HEK293 (cell line): ENCODE results near the gene RPL7A.

Experiments
- CTCF ChIA-PET: fragments of 350-600 bp; formaldehyde crosslinking; extraction: SDS; loops from one replicate; lab custom pipeline; 2021; ENCODE audit warnings: antibody characterized with exemption; lab: Yijun Ruan, JAX
- POLR2A ChIA-PET: fragments of 300-600 bp; formaldehyde crosslinking; extraction: SDS; loops from one replicate; lab custom pipeline; 2020; ENCODE audit warnings: antibody characterized with exemption, inconsistent platforms; lab: Yijun Ruan, JAX
- H3K27ac ChIP-seq: fragments of 200-500 bp; sonication (Bioruptor generic); 2 replicates; pipeline ENCODE4 v1.5.1; 2014; ENCODE audit warnings: low read depth, low read length, control low read depth, inconsistent platforms; ENCODE audit errors: extremely low read depth
- H3K36me3 ChIP-seq, 2 experiments: fragments of 200-500 bp in 1 of 2; sonication (Bioruptor generic) in 1 of 2; 1 replicate in 1 of 2; 2 replicates in 1 of 2; pipeline ENCODE4 v1.5.1; 2014 to 2017; ENCODE audit warnings: inconsistent platforms in 2 of 2, low read length in 2 of 2; ENCODE audit not compliant: control insufficient read depth in 2 of 2, insufficient read depth in 1 of 2
- H3K4me1 ChIP-seq: fragments of 200-500 bp; sonication (Bioruptor generic); 2 replicates; pipeline ENCODE4 v1.5.1; 2014; ENCODE audit warnings: mild to moderate bottlenecking, low read length, inconsistent platforms; ENCODE audit not compliant: control insufficient read depth, insufficient read depth
- H3K4me3 ChIP-seq: 2 replicates; pipeline ENCODE4 v1.5.1; 2011; ENCODE audit warnings: low read depth, mild to moderate bottlenecking, control low read depth, low read length, moderate library complexity
- H3K9me3 ChIP-seq: fragments of 200-500 bp; sonication (Bioruptor generic); 2 replicates; pipeline ENCODE4 v1.5.1; 2014; ENCODE audit warnings: low read depth, low read length, inconsistent platforms; ENCODE audit not compliant: control insufficient read depth, insufficient read depth
- FEZF1 ChIP-seq: fragments of 450-650 bp; formaldehyde crosslinking; IDR thresholded peaks from 2 replicates; pipeline ENCODE4 v1.5.1; 2016; ENCODE audit warnings: missing biosample characterization, missing genetic modification characterization
- KLF10 ChIP-seq: fragments of 450-650 bp; IDR thresholded peaks from 2 replicates; pipeline ENCODE4 v1.5.1; 2018; ENCODE audit warnings: missing biosample characterization, mild to moderate bottlenecking, missing genetic modification characterization
- ZEB2 ChIP-seq: fragments of 450-650 bp; formaldehyde crosslinking; IDR thresholded peaks from 2 replicates; pipeline ENCODE4 v1.5.1; 2016; ENCODE audit warnings: missing biosample characterization, missing genetic modification characterization
- ZNF16 ChIP-seq: fragments of 450-650 bp; formaldehyde crosslinking; IDR thresholded peaks from 2 replicates; pipeline ENCODE4 v1.5.1; 2016; ENCODE audit warnings: low read depth, missing biosample characterization, missing genetic modification characterization
- ZNF221 ChIP-seq: fragments of 450-650 bp; formaldehyde crosslinking; IDR thresholded peaks from 2 replicates; pipeline ENCODE4 v1.5.1; 2017; ENCODE audit warnings: missing biosample characterization, missing genetic modification characterization, borderline replicate concordance
- ZNF433 ChIP-seq: fragments of 450-650 bp; formaldehyde crosslinking; IDR thresholded peaks from 2 replicates; pipeline ENCODE4 v1.5.1; 2016; ENCODE audit warnings: missing biosample characterization, missing genetic modification characterization, low read depth
- ZNF530 ChIP-seq: fragments of 450-650 bp; formaldehyde crosslinking; IDR thresholded peaks from 2 replicates; pipeline ENCODE4 v1.5.1; 2016; ENCODE audit warnings: low read depth, missing biosample characterization, missing genetic modification characterization
- ZNF610 ChIP-seq: fragments of 450-650 bp; formaldehyde crosslinking; IDR thresholded peaks from 2 replicates; pipeline ENCODE4 v1.5.1; 2016; ENCODE audit warnings: missing biosample characterization, missing genetic modification characterization, borderline replicate concordance
- ZNF654 ChIP-seq: fragments of 450-650 bp; formaldehyde crosslinking; IDR thresholded peaks from 2 replicates; pipeline ENCODE4 v1.5.1; 2016; ENCODE audit warnings: low read depth, missing biosample characterization, missing genetic modification characterization
- ZNF707 ChIP-seq: fragments of 450-650 bp; formaldehyde crosslinking; IDR thresholded peaks from 2 replicates; pipeline ENCODE4 v1.5.1; 2016; ENCODE audit warnings: missing biosample characterization, missing genetic modification characterization
- TF ChIP-seq, protein P1 (sequence below): fragments of 450-650 bp; formaldehyde crosslinking; IDR thresholded peaks from 2 replicates; pipeline ENCODE4 v1.5.1; 2017; ENCODE audit warnings: missing biosample characterization, missing genetic modification characterization
- TF ChIP-seq, protein P2 (sequence below): fragments of 450-650 bp; formaldehyde crosslinking; IDR thresholded peaks from 2 replicates; pipeline ENCODE4 v1.5.1; 2016; ENCODE audit warnings: missing biosample characterization, missing genetic modification characterization
- TF ChIP-seq, protein P3 (sequence below): fragments of 450-650 bp; formaldehyde crosslinking; IDR thresholded peaks from 2 replicates; pipeline ENCODE4 v1.5.1; 2016; ENCODE audit warnings: missing biosample characterization, missing genetic modification characterization
- TF ChIP-seq, protein P4 (sequence below): fragments of 450-650 bp; formaldehyde crosslinking; IDR thresholded peaks from 2 replicates; pipeline ENCODE4 v1.5.1; 2016; ENCODE audit warnings: missing biosample characterization, missing genetic modification characterization

The RPL7A gene

DNA sequence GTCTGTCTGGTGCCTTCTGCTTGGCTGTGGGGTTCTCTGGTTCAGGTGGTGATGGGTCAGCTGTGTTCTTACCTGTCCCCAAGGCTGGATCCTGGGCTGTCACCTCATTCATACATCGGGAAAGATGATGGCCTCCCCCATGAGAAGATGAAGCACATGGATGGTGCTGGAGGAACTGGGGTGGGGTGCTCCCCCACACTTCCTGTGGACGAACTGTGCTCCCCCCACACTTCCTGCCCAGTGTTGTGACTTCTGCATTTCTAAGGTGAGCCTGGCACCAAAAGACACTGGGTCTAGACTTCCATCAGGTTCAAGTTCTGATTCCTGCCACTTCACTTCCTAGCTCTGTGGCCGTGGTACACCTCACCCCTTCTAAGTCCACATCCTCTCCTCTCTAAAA is 7.8 kb upstream of the RPL7A start (continued):
- TF ChIP-seq, protein P1, sequence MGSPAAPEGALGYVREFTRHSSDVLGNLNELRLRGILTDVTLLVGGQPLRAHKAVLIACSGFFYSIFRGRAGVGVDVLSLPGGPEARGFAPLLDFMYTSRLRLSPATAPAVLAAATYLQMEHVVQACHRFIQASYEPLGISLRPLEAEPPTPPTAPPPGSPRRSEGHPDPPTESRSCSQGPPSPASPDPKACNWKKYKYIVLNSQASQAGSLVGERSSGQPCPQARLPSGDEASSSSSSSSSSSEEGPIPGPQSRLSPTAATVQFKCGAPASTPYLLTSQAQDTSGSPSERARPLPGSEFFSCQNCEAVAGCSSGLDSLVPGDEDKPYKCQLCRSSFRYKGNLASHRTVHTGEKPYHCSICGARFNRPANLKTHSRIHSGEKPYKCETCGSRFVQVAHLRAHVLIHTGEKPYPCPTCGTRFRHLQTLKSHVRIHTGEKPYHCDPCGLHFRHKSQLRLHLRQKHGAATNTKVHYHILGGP, result no peak
- TF ChIP-seq, protein P2, sequence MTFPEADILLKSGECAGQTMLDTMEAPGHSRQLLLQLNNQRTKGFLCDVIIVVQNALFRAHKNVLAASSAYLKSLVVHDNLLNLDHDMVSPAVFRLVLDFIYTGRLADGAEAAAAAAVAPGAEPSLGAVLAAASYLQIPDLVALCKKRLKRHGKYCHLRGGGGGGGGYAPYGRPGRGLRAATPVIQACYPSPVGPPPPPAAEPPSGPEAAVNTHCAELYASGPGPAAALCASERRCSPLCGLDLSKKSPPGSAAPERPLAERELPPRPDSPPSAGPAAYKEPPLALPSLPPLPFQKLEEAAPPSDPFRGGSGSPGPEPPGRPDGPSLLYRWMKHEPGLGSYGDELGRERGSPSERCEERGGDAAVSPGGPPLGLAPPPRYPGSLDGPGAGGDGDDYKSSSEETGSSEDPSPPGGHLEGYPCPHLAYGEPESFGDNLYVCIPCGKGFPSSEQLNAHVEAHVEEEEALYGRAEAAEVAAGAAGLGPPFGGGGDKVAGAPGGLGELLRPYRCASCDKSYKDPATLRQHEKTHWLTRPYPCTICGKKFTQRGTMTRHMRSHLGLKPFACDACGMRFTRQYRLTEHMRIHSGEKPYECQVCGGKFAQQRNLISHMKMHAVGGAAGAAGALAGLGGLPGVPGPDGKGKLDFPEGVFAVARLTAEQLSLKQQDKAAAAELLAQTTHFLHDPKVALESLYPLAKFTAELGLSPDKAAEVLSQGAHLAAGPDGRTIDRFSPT (tag by site-specific recombination), result no peak
- TF ChIP-seq ZNF16 (tag by site-specific recombination) (no peak), ZNF707 (tag by site-specific recombination) (no peak), ZNF433 (no peak)

DNA sequence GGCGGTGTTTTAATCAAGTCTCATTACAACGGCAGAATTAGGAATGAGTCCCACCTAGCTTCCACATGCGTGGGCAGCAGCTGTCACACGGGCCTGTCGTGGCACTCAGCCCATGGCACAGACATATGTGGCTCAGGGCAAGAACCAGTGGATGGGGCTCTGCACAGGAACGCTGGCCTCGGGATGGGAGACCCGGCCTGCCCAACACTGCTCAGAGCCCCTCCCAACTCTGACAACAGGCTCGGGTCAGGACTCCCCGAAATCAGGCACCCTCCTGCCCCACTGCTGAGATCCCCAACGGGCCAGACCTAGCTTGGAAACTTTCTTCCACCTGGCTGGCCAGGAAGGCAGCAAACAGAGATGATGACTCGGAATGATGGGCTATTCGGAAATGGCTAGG is 7.1 kb upstream of the RPL7A start:
- no peak overlapping the region for H3K4me3 ChIP-seq
- peaks cover 0 to 71% of the 10 kb centered on the region in 2 experiments; a peak in 1 of 3 replicates for H3K36me3 ChIP-seq
- ChIA-PET POLR2A (interaction anchor here (1.1 to 1.4 kb wide), 2 partner anchors 10 to 16 kb away, joined by 3 to 4 read pairs; partner anchors contain the start of genes SURF1 and SURF2), CTCF (interaction anchor here (0.8 to 1.3 kb wide), 3 partner anchors 24 to 155 kb away, joined by 3 to 4 read pairs (median 3); no protein-coding TSS in a partner anchor)
- no peak for TF ChIP-seq KLF10 (tag by site-specific recombination)
- no peak for TF ChIP-seq ZNF610 (tag by site-specific recombination)
- no peak for TF ChIP-seq FEZF1
- TF ChIP-seq, protein P3, sequence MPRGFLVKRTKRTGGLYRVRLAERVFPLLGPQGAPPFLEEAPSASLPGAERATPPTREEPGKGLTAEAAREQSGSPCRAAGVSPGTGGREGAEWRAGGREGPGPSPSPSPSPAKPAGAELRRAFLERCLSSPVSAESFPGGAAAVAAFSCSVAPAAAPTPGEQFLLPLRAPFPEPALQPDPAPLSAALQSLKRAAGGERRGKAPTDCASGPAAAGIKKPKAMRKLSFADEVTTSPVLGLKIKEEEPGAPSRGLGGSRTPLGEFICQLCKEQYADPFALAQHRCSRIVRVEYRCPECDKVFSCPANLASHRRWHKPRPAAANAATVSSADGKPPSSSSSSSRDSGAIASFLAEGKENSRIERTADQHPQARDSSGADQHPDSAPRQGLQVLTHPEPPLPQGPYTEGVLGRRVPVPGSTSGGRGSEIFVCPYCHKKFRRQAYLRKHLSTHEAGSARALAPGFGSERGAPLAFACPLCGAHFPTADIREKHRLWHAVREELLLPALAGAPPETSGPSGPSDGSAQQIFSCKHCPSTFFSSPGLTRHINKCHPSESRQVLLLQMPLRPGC (tag by site-specific recombination), result no peak
- no peak for TF ChIP-seq ZNF530 (tag by site-specific recombination)
- TF ChIP-seq ZNF654 (tag by site-specific recombination), result no peak
- TF ChIP-seq, protein P4, sequence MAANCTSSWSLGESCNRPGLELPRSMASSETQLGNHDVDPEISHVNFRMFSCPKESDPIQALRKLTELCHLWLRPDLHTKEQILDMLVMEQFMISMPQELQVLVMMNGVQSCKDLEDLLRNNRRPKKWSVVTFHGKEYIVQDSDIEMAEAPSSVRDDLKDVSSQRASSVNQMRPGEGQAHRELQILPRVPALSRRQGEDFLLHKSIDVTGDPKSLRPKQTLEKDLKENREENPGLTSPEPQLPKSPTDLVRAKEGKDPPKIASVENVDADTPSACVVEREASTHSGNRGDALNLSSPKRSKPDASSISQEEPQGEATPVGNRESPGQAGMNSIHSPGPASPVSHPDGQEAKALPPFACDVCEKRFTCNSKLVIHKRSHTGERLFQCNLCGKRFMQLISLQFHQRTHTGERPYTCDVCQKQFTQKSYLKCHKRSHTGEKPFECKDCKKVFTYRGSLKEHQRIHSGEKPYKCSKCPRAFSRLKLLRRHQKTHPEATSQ (tag by site-specific recombination), result no peak
- no peak for TF ChIP-seq ZNF221 (tag by site-specific recombination)
- TF ChIP-seq, protein P2 (tag by site-specific recombination), result no peak
- no peak for TF ChIP-seq ZEB2 (tag by site-specific recombination)
- H3K4me1 ChIP-seq, result no peaks in the 10 kb centered on the region
- no peaks in the 10 kb centered on the region for H3K9me3 ChIP-seq
- H3K27ac ChIP-seq, result no peak overlapping the region
